H1 (cell line): Measurements from ENCODE around the gene ELMOD2.
A peak's percentile ranks its signal among the peaks of the same experiment; 100 is the strongest.

Source experiments
- CEBPB ChIP-seq: IDR thresholded peaks from 2 replicates; pipeline ENCODE4 v1.6.1; 2012; ENCODE audit warnings: low read depth, low read length
- CREB1 ChIP-seq: IDR thresholded peaks from 2 replicates; pipeline ENCODE4 v1.6.1; 2012; ENCODE audit warnings: inconsistent platforms
- CTCF ChIP-seq, 3 experiments: IDR thresholded peaks; 1 replicate in 2 of 3; 2 replicates in 1 of 3; pipeline versions ENCODE4 v1.5.1 to v1.6.1; 2011; ENCODE audit warnings: low read length in 3 of 3, mild to moderate bottlenecking in 3 of 3, inconsistent platforms in 2 of 3, low read depth in 1 of 3, moderate library complexity in 1 of 3; ENCODE audit not compliant: insufficient read depth in 1 of 3; ENCODE audit errors: control extremely low read depth in 1 of 3
- FOSL1 ChIP-seq: IDR thresholded peaks from 2 replicates; pipeline ENCODE4 v1.6.1; 2011; ENCODE audit warnings: mild to moderate bottlenecking, low read depth, low read length, moderate library complexity; ENCODE audit not compliant: insufficient read depth
- MAFK ChIP-seq: IDR thresholded peaks from 2 replicates; pipeline ENCODE4 v1.6.1; 2012; ENCODE audit warnings: low read depth, mild to moderate bottlenecking, improper control_type of control experiment, low read length
- NRF1 ChIP-seq: IDR thresholded peaks from 2 replicates; pipeline ENCODE4 v1.6.1; 2011; ENCODE audit warnings: mild to moderate bottlenecking, low read depth, low read length, improper control_type of control experiment
- POLR2A ChIP-seq, 2 experiments: IDR thresholded peaks; 1 replicate in 1 of 2; 2 replicates in 1 of 2; pipeline ENCODE4 v1.6.1; 2011; ENCODE audit warnings: low read depth in 2 of 2, low read length in 2 of 2, mild to moderate bottlenecking in 2 of 2; ENCODE audit errors: control extremely low read depth in 1 of 2
- POLR2AphosphoS5 ChIP-seq: IDR thresholded peaks from 2 replicates; pipeline ENCODE4 v1.6.1; 2011; ENCODE audit warnings: low read depth, low read length
- RFX5 ChIP-seq: IDR thresholded peaks from 2 replicates; pipeline ENCODE4 v1.6.1; 2011; ENCODE audit warnings: low read depth, low read length, improper control_type of control experiment, borderline replicate concordance
- SRF ChIP-seq: IDR thresholded peaks from 2 replicates; pipeline ENCODE4 v1.6.1; 2011; ENCODE audit warnings: mild to moderate bottlenecking, low read depth, low read length, moderate library complexity
- TBP ChIP-seq: IDR thresholded peaks from 2 replicates; pipeline ENCODE4 v1.6.1; 2011; ENCODE audit warnings: low read depth, low read length, improper control_type of control experiment
- USF2 ChIP-seq: IDR thresholded peaks from 2 replicates; pipeline ENCODE4 v1.6.1; 2011; ENCODE audit warnings: low read length, improper control_type of control experiment

GRCh38 chr4:140595065-140595464, 71.1 kb downstream of the ELMOD2 start:
- TF ChIP-seq CEBPB (no peak), POLR2A (IDR thresholded peaks at IDR 0.05; ENCODE audit: control extremely low read depth in 1 of 2, low read depth in 2 of 2, low read length in 2 of 2) (no peak), POLR2AphosphoS5 (no peak), CREB1 (peak; percentile 33; the same call in 1 of the 2 replicates), SRF (no peak), CTCF (IDR thresholded peaks at IDR 0.05; ENCODE audit: control extremely low read depth in 1 of 3, insufficient read depth in 1 of 3, low read depth in 1 of 3, low read length in 3 of 3) (peak; percentile 62 to 84 (median 82)), TBP (no peak), RFX5 (no peak), MAFK (no peak), USF2 (no peak), FOSL1 (no peak), NRF1 (no peak)
